Psoas muscle (tissue), 8 donors: ENCODE measurements around the gene KRTAP4-9. TPM values are rescaled to one million over a fixed set of nuclear protein-coding genes. Genes with fewer than 3 reads are reported as not detected.

Source experiments
- ATAC-seq, 4 donors: fragments of 200-7000 bp; cut with Tn5 transposase; one replicate each; pipeline ENCODE4 v1.9.1; 2020; ENCODE audit warnings: moderate library complexity in 3 of 4, mild to moderate bottlenecking in 2 of 4
- DNase-seq, 2 donors: peaks; one replicate each; pipeline ENCODE4 v3.0.0-alpha.2; 2020
- H3K27ac ChIP-seq: fragments of 200-600 bp; one replicate; pipeline ENCODE4 v1.8.0; 2022
- H3K27me3 ChIP-seq, 3 donors: fragments of 200-600 bp in 1 of 3; one replicate each; pipeline versions ENCODE4 v1.6.1 to v1.8.0; 2013 to 2022; ENCODE audit warnings: low read length in 2 of 3, mild to moderate bottlenecking in 2 of 3, moderate library complexity in 1 of 3; ENCODE audit not compliant: insufficient read depth in 3 of 3
- H3K36me3 ChIP-seq, 2 donors: fragments of 200-600 bp in 1 of 2; one replicate each; pipeline versions ENCODE4 v1.6.1 to v1.8.0; 2013 to 2022; ENCODE audit warnings: low read depth in 1 of 2, mild to moderate bottlenecking in 1 of 2, moderate library complexity in 1 of 2; ENCODE audit not compliant: insufficient read depth in 1 of 2
- H3K4me1 ChIP-seq: fragments of 200-600 bp; one replicate; pipeline ENCODE4 v1.8.0; 2022
- H3K4me3 ChIP-seq: fragments of 200-600 bp; one replicate; pipeline ENCODE4 v1.8.0; 2022; ENCODE audit warnings: mild to moderate bottlenecking
- H3K9me3 ChIP-seq: fragments of 200-600 bp; one replicate; pipeline ENCODE4 v1.8.0; 2022
- CTCF ChIP-seq: fragments of 200-600 bp; IDR thresholded peaks from one replicate; pipeline ENCODE4 v1.8.0; 2022; ENCODE audit warnings: antibody characterized with exemption
- WGBS, 3 donors: extraction: QIAGEN DNeasy Blood & Tissue Kit; methylation state at CpG; one replicate each; pipeline versions ENCODE4 v1.1.6 to v1.1.7; 2013; 5-methylcytosine and 5-hydroxymethylcytosine counted together
- intact Hi-C, 2 donors: fragments of 100-400 bp; cut with DNase I; formaldehyde crosslinking; loops; one replicate each; pipeline versions ENCODE4 v1.11.0 to v1.14.2; 2022
- polyA plus RNA-seq, 3 donors: library from polyadenylated mRNA; stranded (reverse); fragments of 200-250 nt; gene quantifications; one replicate each; pipeline ENCODE4 v1.2.3, GENCODE V29; 2013
- total RNA-seq, 4 donors: library from RNA; stranded (reverse); fragmentation: NEBNext Ultra II Directional in 2 of 4; extraction: Animal tissue kit (Norgen Biotek cat#: 25700) in 2 of 4; gene quantifications; one replicate each; pipeline versions ENCODE4 v1.2.1 to v1.2.4, GENCODE V29; 2021 to 2023
- donor health status: healthy with polysubstance abuse.
- donor health status: DM: no; HTN: no; CAD: no; lungs with moderate emphysema.
- donor health status: Bipolar disorder and iron deficiency.
- donor health status: healthy.
- donor health status: DM: yes; HTN: yes; CAD: no.
- donor health status: DM: no; HTN: no; CAD: no.
- donor health status: DM: no; HTN: no; CAD: no.
- donor health status: DM: yes; HTN: yes; CAD: no.

KRTAP4-9 gene
- total and polyA plus RNA-seq, 7 donors, result not detected

DNA sequence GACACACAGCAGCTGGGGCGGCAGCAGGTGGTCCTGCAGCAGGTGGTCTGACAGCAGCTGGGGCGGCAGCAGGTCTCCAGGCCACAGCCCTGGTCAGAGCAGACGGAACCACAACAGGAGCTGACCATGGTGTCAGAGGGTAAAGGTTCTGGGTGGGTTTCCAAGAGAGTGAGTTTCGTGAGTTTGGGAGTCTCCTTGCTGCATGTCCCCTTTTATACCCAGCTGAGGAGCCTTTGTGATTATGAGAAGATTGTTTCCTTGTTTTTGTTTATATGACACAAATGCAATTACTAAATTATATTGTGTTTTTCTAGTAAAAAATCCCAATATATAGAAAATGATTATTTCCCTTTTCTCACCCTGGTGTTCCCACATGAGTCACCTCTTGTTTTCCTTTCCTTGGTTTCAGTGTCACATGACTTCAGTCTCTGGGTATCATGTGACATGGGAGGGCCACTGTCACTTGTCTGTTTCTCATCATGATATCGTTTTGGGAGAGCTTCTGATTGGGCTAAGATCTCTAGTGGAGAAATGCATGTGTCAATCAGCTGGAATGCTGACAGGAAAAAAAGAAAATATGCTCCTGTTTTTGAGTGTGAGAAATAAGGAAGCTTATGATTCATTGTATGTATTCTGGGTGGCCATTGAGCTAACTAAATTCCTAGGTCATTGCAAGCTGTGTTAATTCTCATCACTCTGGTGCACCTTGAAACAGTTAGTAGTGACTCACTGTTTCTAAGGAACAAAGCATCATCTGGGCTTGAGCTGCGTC is 35.4 kb downstream of the KRTAP4-9 start, which contains the start of gene KRTAP4-6:
Gene KRTAP4-6, minus strand, starts transcription at position 185 of the 772 bp plus-strand sequence. Its CDS starts 57 bp downstream, at position 128.
- Histone ChIP-seq H3K9me3 (peaks cover 6% of the 10 kb centered on the region), H3K27me3 (no peaks in the 10 kb centered on the region), H3K4me1 (no peaks in the 10 kb centered on the region), H3K36me3 (no peaks in the 10 kb centered on the region), H3K4me3 (no peak within 1 kb of the TSS), H3K27ac (no peak within 1 kb of the TSS)
- WGBS, 3 donors, result 86 to 90% (median 88%) methylated on average over 6 of the region's 6 CpGs
- intact Hi-C loops, result no loop called here
- TF ChIP-seq CTCF, result no peak
- ATAC-seq (no peak), DNase-seq (no peak)

GRCh38 chr17:41141361-41141760 is 36.2 kb downstream of the KRTAP4-9 start:
- Histone ChIP-seq H3K9me3 (peaks cover 6% of the 10 kb centered on the region), H3K27ac (no peak overlapping the region), H3K36me3 (no peaks in the 10 kb centered on the region), H3K27me3 (no peaks in the 10 kb centered on the region), H3K4me1 (no peaks in the 10 kb centered on the region), H3K4me3 (no peak overlapping the region)
- no peak for ATAC-seq
- intact Hi-C loops, result no loop called here
- TF ChIP-seq CTCF, result no peak
- DNase-seq, result no peak

- Histone ChIP-seq H3K27me3 (no peaks in the 10 kb centered on the region), H3K27ac (no peak overlapping the region), H3K4me3 (no peak overlapping the region), H3K9me3 (peaks cover 6% of the 10 kb centered on the region), H3K36me3 (no peaks in the 10 kb centered on the region), H3K4me1 (no peaks in the 10 kb centered on the region)
- 87 to 97% (median 87%) methylated on average over 1 of the region's 1 CpG for WGBS, 3 donors
- ATAC-seq (no peak), DNase-seq (no peak)
- intact Hi-C loops, result no loop called here
- TF ChIP-seq CTCF, result no peak
Observed at GRCh38 chr17:41144846-41145245, 39.7 kb downstream of the KRTAP4-9 start.

GRCh38 chr17:41145261-41145660 is 40.1 kb downstream of the KRTAP4-9 start:
- intact Hi-C loops, result no loop called here
- DNase-seq (no peak), ATAC-seq (no peak)
- Histone ChIP-seq H3K36me3 (no peaks in the 10 kb centered on the region), H3K4me3 (no peak overlapping the region), H3K9me3 (peaks cover 6% of the 10 kb centered on the region), H3K4me1 (no peaks in the 10 kb centered on the region), H3K27ac (no peak overlapping the region), H3K27me3 (peaks cover 0 to 2% (median 0%) of the 10 kb centered on the region in 3 donors)
- 85 to 87% (median 87%) methylated on average over 2 of the region's 2 CpGs for WGBS, 3 donors
- no peak for TF ChIP-seq CTCF
